Liver (tissue), 3 donors: ENCODE data around the gene CNNM1.

Experiments
- CTCF ChIP-seq: fragments of 150-350 bp; IDR thresholded peaks from 2 replicates; pipeline ENCODE4 v1.5.1; 2017; ENCODE audit warnings: improper control_type of control experiment, low read depth, low read length; ENCODE audit not compliant: missing input control
- MAX ChIP-seq: IDR thresholded peaks from 2 replicates; pipeline ENCODE4 v1.6.1; 2016; ENCODE audit warnings: antibody characterized with exemption
- RAD21 ChIP-seq, 2 donors: IDR thresholded peaks; 2 replicates each; pipeline ENCODE4 v1.6.1; 2016; ENCODE audit warnings: antibody characterized with exemption in 2 of 2, mild to moderate bottlenecking in 2 of 2
- donor health status: healthy.
- donor health status: healthy.

GRCh38 chr10:99395750-99396445 lies 66.7 kb downstream of the CNNM1 start:
- TF ChIP-seq CTCF = no peak
- peak; percentile 3 to 28 for TF ChIP-seq RAD21 (IDR thresholded peaks at IDR 0.05)
- TF ChIP-seq MAX = peak; percentile 38
